SW 1271 (cell line): ENCODE data around the gene MPZL1.

ENCODE experiments used
- DNase-seq, 2 experiments: peaks; one replicate each; lab custom pipeline; 2025; lab: John Stamatoyannopoulos, UW

The MPZL1 gene

DNA sequence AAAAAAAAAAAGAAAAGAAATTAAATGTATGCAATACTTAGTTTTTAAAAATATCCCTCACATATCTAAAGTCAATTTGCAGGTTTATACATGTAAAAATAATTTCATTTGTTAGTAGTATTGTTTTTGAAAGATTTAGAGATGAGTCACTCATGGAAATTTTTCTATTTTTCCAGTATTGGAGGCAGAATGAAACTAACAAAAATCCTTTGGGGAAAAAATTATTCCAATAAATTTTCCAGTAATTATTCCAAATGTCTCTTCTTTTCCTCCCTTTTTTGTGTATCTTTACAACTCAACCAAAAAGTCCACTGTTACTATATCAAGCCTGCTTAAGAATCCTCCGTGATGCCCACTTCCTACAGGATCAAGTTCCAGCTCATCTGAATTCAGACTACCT is 29.9 kb downstream of the MPZL1 start:
- DNase-seq = no peak

DNA sequence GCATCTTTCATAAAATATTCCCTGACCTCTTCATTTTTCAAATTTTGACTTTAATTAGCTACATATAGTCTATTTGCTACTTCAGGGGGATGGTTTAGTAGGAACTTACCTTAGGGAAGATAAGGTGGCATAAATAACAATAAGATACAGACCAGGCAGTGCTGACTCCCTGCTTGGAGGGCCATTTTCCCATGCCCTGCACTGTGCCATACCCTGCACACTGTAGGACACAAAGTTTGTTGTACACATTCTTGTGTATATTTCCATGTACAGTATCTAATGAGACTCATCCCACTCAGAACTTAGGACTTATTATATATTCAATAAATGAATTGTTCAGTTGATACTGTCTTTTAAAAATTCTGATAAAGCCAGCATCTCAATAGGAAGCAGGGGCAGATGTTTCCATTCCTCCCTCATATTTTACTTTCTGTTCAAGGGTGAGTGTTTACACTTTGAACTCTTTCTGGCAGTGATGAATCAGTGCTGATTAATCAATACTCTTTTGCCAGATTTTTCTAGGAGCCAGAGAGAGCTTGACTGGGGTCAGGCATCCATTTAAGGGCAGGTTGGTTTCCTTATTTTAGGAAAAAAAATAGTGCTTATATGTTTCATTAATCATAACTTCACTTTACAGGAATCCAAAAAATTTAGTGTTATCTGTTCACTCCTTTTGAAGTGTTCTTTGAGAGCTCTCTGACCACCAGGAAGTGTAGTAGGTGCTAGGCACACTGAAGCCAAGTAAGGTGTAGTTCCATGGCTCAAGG is 30.6 kb downstream of the MPZL1 start:
- DNase-seq = no peak

DNA sequence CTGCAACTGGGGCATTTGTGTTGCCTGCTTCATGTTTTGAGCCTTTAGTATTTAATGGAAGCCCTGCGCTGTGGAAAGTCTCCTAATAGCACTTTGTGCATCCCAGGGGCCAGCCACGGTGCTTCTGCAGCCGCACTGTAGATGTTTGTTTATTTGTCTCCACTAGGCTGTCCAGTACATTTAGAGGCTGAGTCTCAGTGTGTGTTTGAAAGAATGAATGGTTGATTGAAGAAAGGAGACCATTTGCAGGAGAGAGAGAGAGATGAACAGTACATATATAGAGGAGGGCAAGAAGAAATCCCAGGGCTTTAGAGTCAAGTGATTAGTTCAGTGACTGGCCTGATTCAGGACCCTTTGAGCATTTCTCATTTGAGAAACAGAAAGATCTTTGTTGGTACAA is 33.9 kb downstream of the MPZL1 start:
- DNase-seq = no peak

DNA sequence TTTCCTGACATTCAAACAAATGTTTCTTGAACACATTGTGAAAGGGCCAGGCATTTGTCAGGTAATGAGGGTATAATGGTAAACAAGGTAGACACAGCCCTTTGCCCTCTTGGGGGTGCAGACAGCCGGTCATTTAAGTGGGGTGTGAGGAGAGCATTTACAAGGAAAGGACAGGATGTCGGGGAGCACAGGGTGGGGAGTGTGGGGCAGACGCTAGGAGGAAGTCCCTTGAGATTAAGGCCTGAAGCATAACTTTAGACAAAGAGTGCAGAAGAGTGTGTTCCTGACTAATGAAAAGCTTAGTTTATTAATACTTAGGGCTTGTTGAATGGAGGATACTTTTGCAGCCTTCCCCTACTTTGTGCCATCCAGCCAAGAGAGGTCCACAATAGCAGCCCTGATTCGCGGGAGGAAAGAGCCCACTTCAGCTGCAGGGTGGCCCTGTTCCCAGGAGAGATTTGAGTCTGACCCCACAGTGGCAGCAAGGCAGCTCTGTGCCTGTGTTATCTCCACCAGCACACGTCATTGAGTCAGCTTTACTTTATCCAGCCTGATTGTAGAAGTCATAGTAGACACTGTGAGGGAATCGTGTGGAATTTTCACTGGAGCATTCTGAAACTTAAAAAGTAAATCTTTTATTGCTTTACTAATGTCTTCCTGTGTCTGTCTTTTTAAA is 35.1 kb downstream of the MPZL1 start:
- no peak for DNase-seq

DNA sequence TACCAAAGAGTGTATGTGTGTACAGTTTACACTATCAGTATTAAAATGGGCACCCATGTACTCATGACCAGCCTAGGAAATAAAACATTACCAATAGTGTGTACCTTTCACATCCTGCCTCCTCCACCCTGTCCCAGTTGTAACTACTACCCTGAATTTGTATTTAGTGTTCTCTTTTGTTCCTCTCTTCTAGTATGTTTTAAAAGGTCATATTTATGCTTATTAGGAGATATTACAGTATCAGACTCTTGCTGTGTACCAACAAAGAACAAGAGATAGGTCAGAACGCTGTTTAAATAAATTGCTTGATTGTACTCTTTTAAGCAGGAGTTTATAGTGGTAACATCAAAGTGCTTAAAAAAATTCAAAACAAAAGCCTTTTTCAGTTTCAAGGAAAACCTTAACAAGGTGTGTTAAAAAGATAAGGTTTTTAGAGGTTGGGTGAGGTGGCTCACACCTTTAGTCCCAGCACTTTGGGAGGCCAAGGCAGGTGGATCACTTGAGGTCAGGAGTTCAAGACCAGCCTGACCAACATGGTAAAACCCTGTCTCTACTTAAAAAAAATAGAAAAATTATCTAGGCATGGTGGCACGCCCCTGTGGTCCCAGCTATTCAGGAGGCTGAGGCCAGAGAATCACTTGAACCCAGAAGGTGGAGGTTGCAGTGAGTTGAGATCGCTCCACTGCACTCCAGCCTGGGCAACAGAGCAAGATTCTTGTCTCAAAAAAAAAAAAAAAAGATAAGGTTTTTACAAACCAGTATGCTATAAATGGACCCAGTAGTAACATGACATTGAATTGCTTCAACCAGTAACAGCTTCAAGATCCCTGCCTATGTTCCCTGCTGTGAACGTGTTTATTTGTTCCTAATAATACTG is 35.9 kb downstream of the MPZL1 start:
- DNase-seq = no peak

DNA sequence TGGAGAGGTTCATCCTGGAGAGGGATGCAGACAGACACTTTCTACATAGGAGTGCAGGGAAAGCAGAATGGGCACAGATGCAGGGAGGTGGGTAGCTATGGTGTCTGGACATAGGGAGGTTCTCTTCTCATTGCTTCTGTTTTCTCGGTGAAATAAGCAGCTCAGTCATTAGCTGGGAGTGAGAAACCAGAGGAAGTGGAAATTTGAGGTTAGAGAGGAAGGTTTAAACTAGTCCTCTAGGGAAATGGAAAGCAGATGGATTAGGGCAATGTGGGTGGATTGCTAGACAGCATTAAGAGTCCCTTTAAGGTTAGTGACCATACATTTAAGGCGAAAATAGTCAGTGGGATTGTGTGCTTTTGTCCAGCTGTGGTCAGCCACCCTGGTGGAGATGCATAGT is 39.6 kb downstream of the MPZL1 start:
- DNase-seq = no peak

DNA sequence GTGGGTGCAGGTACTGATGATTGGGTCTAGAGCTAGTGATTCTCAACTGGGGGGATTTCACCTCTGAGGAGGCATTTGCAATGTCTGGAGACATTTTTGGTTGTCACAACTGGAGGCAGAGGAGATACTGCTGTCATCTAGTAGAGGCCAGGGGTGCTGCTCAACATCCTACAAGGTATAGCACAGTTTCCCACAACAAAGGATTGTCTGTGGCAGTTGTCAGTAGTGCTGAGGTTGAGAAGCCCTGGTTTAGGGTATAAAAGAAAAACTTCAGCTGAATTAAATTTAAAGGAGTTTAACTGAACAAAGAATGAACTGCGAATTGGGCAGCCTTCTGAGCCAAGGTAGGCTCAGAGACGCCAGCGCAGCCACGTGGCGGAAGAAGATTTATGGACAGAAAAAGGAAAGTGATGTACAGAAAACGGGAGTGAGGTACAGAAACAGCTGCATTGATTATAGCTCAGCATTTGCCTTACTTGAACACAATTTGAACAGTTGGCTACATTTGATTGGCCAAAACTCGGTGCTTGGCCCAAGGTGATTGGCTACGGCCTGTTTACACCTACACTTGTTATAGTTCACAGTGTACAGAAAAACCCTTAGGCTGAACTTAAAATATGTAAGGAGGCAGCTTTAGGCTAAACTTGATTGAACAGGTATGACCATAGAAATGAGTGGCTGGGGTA is 40.4 kb downstream of the MPZL1 start:
- no peak for DNase-seq

DNA sequence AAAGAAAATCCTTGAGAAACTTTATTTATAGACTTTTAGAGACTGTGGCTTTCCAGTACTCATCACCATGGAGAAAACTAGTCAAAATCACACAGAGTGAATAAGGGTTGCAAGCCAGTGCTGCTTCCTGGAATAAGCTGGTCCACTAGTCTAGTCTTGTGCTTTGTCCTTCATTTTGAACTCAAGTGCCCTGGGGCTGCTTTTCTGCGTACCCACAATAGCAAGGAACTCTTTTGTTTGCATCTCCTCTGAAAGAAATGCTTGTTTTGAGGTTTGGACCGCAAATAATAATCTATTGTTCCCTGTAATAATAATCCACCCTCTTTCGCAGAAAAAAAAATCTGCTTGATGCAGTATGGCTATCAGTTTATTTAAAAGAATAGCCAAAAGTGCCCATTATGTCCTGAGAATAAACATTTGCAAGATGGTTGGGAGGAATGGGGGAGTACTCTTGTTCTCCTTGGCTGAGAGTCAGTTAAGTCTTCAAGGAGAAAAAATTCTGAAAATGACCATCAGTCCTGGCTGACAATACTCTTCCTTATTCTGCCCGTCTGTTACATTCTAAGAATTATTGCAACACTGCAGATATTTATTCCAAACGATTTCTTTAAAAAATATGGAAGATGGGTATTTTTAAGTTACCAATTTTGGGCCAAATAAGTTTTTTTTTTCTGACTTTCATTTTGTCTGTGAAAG is 41.9 kb downstream of the MPZL1 start:
- DNase-seq = no peak

DNA sequence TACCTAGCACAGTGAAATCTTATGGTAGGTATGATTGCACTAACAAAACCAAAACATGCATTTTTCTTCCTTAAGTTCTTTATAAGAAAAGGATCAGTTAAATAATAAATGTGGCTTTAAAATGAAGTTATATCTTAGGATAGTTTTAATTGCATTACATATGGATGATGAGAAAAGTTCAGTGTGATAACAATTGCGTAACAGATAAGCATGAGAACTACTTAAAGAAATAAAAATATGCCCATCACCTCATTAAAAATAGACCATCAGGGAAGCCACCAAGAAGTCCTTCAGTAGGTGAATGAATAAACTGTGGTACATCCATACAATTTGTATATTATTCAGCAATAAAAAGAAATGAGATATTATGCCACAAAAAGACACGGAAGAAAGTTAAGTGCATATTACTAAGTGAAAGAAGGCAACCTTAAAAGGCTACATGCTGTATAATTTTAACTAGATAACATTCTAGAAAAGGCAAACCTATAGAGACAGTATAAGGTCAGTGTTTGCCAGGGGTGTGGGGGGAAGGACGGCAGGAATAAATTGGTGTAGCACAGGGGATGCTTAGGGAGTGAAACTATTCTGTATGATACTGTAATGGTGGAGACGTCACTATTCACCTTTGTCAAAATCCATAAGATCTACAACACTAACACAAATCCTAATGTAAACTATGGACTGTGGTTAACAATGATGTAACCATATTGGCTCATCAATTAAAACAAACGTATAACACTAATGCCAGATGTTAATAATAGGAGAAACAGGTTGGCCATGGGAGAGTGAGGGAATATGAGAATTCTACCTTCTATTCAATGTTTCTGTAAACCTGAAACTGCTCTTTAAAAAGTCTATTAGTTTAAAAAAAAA is 42.9 kb downstream of the MPZL1 start:
- DNase-seq = no peak

DNA sequence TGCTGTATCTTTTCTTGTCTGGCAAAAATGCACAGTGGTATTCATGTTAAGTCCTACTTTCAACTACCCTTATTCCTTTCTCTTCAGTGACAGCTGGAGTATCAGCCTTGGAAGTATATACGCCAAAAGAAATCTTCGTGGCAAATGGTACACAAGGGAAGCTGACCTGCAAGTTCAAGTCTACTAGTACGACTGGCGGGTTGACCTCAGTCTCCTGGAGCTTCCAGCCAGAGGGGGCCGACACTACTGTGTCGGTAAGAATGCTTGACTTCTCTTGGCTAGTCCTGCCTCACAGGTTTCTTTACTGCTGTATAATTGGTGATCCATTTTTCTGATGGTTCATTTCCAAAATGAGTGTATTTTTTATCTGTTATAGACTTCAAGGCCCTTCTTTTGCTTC is 43.7 kb downstream of the MPZL1 start:
- no peak for DNase-seq

DNA sequence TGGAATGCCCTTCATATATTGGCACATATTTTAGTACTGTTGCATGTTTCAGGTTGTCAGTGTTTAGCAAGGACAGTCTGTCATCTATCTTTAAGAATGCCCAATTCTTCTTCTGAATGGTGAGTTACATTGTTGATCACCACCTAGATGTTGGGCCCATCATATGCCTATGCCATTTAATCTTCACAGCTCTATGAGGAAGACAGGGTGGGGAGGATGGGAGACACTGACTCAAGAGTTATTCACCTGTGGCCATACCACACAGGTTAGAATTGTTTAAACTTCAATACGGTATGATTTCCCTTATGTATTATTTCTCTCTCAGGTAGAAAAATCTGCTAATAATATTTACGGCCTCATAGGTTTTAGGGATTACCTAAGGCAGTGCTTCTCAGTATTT is 44.8 kb downstream of the MPZL1 start:
- no peak for DNase-seq

DNA sequence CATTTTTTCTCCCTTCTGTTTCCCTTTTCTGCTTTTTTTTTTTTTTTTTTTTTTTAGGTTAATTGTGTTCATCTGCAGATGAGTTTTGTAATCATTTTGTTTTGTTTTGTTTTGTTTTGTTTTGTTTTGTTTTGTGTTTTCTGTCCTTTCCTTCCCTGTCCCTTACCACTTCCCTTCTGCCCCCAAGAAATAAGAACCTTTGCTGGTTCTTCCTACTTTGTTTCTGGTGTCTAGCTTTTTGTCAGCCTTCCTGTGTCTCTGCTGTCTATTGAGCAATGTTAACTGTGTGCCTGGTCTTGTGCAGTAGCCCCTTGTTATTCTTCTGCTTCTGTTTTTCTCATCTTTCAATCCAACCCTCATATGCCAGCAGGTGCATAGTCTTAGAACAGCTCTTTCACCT is 46.0 kb downstream of the MPZL1 start:
- DNase-seq = no peak

DNA sequence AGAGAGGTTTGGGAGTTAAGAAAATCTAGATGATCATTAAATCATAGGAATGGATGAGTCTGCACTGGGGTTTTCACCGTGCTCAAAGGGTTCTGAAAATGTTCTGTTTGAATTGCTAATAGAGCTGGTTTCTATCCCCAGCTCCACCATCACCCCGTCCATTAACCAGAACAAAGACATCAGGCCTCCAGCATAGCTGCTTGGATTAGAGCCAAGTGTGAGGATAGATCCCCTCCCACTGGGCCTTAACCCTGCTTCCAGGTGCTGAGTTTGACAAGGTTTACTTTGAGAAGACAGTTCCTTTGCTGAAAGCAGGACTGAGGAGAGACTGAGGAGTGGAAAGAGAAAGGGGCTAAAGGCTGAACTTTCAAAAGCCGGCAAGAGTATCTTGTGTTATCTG is 48.3 kb downstream of the MPZL1 start:
- DNase-seq = no peak

DNA sequence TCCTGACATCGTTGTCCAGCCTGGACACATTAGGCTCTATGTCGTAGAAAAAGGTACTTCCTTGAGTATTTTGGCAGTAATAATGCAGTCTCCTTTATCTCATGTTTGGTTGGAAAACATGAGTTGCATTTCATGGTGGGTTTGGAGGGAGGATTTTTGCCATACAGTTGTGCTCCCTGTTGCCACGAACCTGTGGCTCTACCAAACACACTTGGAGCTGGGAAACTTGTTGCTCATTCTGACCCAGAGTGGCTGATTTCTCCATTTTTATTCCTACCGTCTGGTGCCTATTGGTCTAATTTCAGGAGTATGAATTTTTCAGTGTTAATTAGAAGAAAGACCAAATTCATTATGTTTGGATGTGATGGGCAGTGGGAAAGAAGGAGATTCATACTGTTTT is 50.7 kb downstream of the MPZL1 start:
- DNase-seq = no peak

DNA sequence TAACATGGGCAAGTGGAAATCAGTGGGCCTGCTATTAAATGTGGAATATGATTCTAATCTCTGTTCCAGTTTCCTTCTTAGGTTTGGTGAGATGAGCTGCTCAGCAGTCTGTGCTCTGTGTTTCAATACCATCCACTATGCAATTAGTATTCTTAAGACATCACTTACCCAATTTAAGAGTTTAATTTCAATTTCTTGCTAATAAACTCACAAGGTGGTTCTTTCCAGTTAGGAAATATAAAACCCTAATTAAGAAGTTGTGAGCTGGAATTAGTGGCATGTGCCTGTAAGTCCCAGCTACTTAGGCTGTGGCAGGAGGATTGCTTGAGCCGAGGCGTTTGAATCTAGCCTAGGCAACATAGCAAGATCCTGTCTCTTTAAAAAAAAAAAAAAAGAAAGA is 51.7 kb downstream of the MPZL1 start:
- no peak for DNase-seq

DNA sequence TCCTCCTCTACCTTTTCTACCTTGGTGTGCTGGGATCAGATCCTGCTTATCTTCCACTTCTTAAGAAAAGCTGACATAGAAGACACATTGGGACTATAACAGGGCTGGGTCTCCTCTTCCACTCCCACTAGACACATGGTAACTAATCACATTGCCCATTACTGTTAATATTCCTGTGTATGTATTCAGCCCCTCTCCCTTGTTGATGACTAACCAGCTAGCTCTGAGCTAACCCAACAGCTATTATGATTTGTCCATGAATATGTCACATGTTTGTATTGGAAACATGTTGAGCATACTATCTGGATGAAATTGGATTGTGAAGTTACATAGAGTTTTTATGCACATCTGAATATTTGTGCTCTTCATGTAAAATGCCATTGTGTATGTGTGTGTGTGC is 52.9 kb downstream of the MPZL1 start:
- DNase-seq = no peak

DNA sequence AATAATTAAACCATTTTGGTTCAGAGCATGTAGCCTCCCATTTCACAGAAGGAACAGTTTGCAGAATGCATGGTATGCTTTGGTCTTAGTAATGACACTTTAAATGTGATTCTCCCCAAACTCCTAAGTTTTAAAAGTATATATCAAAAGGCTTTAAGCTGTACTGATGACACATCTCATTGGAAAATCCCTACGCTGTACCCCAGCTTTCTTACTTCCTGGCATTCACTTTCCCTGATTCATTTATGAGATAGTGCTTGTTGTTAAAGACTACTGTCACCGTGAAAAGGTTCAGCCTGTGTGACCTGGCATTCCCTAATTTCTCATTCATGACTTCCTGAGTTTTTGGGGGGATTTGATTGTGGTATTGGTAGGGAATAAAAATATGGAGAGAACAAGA is 53.4 kb downstream of the MPZL1 start:
- no peak for DNase-seq

DNA sequence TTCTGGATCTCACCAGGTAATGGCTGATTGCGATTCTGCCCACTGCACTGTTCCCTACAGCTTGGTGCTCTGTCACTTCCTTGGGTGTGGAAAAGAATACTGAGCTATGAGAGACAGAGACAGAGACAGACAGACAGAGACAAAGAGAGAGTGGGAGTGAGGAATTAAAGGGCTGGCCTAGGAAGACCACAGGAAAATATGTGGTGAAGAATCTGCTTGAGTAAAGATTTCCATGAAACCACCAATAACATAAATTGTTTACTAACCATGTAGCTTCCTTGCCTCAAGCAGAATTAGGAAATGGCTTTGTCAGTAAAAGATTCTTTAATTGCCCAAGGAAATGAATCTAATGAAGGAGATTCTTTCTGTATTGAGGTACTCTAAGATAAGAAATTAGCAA is 54.4 kb downstream of the MPZL1 start:
- DNase-seq = no peak

DNA sequence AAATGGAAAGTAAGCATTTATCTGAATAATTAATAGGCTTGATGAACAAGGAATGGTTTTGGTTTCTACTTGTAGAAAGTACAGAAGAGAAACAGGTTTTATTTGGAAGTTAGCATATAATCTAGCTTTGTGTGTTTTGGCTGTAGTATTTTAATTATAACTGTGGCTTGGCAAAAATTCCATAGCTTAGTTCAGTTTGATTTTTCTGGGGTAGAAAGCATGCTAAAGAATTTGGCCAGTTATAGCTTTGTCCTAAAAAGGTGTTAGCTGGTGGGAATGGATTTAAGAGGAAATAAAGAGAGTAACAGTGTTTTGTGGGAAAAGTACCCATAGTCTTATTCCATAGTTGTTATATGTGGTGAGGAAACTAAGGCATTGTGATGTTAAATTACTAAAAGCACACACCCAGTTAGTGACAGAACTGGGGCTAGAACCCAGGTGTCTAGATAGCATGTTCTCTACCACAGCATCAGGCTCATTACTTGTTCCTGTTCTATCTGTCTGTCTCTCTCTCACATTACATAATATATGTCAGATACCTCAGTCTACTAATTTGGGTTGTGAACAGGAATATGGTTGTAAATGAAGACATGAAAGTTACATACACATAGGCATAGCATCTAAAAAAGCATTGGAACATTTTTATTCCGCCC is 55.0 kb downstream of the MPZL1 start:
- no peak for DNase-seq

DNA sequence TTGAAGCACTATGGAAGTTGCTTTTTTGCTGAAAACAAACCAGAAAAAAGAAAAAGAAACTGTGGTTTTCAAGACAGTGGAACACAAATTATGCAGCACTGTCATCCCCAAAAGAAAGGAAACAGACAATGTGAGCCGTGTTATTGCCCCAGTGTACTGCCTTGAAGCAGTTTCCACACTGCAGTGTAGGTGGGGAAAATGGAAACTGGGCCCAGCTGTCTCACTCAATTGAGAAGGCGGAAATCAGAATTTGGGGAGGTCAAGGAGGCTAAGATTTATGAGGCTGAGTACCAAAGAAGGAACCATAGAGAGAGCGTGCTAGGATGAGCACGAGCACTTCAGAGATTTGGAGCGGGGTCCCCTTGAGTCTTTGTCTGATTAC is 55.5 kb downstream of the MPZL1 start:
- DNase-seq = no peak
